ENCODE data around the gene PPIL4. TPM values are rescaled to one million over a fixed set of nuclear protein-coding genes. Genes with fewer than 3 reads are reported as not detected.

PPIL4 gene
- total and polyA plus RNA-seq, 2 donors from 2014 or later = 18.0 to 30.1 TPM

DNA sequence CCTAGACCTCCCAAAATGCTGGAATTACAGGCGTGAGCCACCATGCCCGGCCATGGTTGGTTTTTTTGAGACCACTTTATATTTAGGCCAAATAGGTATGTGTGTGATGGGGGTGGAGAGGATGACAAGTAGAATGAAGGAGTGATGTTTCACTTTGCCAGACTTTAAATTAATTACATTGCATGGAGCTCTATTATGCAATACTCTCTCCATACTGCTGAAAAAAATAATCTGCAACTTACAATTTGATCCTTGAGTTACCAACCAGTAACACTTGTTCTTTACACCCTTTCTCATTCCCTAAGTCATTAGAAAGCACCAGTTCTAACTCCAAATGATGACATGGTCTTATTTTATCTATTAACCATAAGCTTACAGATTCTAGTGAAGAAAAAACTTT is 47.1 kb upstream of the PPIL4 start:
- Histone ChIP-seq H3K4me1 (ENCODE audit: control insufficient read depth in 2 of 3, insufficient read depth in 2 of 3, low read depth in 1 of 3, low read length in 3 of 3) (peaks cover 0 to 22% (median 5%) of the 10 kb centered on the region in 3 donors), H3K9ac (ENCODE audit: low read length in 3 of 3) (no peak overlapping the region), H3K27me3 (ENCODE audit: control insufficient read depth, insufficient read depth, low read length) (no peaks in the 10 kb centered on the region), H3K36me3 (ENCODE audit: control insufficient read depth in 2 of 3, insufficient read depth in 3 of 3, low read length in 3 of 3) (peaks cover 4 to 31% (median 9%) of the 10 kb centered on the region in 3 donors), H3K4me3 (ENCODE audit: low read length in 3 of 3) (no peak overlapping the region), H3K27ac (ENCODE audit: low read depth in 2 of 2, low read length in 2 of 2) (peak overlapping the region; percentile 44 to 49), H3K9me3 (ENCODE audit: control insufficient read depth in 2 of 3, insufficient read depth in 1 of 3, low read length in 3 of 3) (no peaks in the 10 kb centered on the region)
- DNase-seq = no peak
- TF ChIP-seq, protein P1, sequence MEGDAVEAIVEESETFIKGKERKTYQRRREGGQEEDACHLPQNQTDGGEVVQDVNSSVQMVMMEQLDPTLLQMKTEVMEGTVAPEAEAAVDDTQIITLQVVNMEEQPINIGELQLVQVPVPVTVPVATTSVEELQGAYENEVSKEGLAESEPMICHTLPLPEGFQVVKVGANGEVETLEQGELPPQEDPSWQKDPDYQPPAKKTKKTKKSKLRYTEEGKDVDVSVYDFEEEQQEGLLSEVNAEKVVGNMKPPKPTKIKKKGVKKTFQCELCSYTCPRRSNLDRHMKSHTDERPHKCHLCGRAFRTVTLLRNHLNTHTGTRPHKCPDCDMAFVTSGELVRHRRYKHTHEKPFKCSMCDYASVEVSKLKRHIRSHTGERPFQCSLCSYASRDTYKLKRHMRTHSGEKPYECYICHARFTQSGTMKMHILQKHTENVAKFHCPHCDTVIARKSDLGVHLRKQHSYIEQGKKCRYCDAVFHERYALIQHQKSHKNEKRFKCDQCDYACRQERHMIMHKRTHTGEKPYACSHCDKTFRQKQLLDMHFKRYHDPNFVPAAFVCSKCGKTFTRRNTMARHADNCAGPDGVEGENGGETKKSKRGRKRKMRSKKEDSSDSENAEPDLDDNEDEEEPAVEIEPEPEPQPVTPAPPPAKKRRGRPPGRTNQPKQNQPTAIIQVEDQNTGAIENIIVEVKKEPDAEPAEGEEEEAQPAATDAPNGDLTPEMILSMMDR (IDR thresholded peaks at IDR 0.05; ENCODE audit: borderline replicate concordance, extremely low read depth, insufficient read depth) = no peak
- no peak for FAIRE-seq
- intact Hi-C loops (cut with DNase I) = no loop called here

DNA sequence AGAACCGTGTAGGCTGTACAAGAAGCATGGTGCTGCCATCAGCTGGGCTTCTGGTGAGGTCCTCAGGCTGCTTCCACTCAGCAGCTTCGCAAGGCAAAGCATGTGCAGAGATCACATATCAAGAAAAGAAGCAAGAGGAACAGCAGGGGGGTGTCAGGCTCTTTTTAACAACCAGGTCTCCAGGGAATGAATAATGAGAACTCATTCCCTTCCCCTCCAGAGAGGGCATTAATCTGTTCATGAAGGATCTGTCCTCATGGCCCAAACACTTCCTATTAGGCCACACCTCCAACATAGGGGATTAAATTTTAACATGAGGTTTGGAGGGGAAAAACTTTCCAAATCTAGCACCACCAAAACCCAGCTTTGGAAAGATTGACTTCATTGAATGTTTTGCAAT is 40.3 kb upstream of the PPIL4 start:
- Histone ChIP-seq H3K4me3 (ENCODE audit: low read length in 3 of 3) (no peak overlapping the region), H3K9ac (ENCODE audit: low read length in 3 of 3) (no peak overlapping the region), H3K36me3 (ENCODE audit: control insufficient read depth in 2 of 3, insufficient read depth in 3 of 3, low read length in 3 of 3) (peaks cover 0 to 24% (median 7%) of the 10 kb centered on the region in 3 donors), H3K27ac (ENCODE audit: low read depth in 2 of 2, low read length in 2 of 2) (no peak overlapping the region), H3K9me3 (ENCODE audit: control insufficient read depth in 2 of 3, insufficient read depth in 1 of 3, low read length in 3 of 3) (no peaks in the 10 kb centered on the region), H3K4me1 (ENCODE audit: control insufficient read depth in 2 of 3, insufficient read depth in 2 of 3, low read depth in 1 of 3, low read length in 3 of 3) (peaks cover 0 to 10% (median 0%) of the 10 kb centered on the region in 3 donors), H3K27me3 (ENCODE audit: control insufficient read depth, insufficient read depth, low read length) (no peaks in the 10 kb centered on the region)
- DNase-seq (no peak), FAIRE-seq (no peak)
- TF ChIP-seq, protein P1 (IDR thresholded peaks at IDR 0.05; ENCODE audit: borderline replicate concordance, extremely low read depth, insufficient read depth) = no peak
- intact Hi-C loops (cut with DNase I) = no loop called here

DNA sequence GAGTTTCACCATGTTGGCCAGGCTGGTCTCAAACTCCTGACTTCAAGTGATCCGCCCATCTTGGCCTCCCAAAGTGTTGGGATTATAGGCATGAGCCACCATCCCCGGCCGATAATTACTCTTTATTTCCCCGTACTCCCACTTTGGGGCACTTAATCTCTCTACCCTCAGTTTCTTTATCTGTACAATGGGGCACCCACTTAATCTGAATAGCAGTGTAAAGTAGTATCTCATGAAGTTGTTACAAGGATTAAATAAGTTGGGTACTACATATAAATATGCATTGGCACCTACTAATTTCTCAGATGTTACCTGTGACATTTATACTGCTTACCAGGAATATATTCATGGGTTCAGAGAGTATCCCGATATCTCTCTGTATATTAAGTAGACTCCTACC is 35.5 kb upstream of the PPIL4 start:
- TF ChIP-seq, protein P1 (IDR thresholded peaks at IDR 0.05; ENCODE audit: borderline replicate concordance, extremely low read depth, insufficient read depth) = no peak
- DNase-seq = no peak

DNA sequence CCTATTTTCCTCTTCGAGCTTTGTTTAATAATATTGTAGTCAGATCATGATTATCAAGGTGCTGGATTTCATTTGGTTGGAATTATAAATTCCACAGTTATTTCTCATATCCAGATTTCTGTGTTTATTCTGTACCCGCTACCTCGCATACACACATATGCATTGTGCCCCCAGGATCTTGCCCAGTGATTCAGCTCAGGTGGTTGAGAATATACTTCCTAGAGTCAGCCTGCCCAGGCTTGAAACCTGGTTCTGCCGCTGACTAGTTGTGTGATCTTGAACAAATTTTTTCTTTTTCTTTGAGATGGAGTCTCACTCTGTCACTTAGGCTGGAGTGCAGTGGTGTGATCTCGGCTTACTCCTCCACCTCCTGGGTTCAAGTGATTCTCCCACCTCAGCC is 35.0 kb upstream of the PPIL4 start:
- H3K9me3 ChIP-seq (ENCODE audit: control insufficient read depth in 2 of 3, insufficient read depth in 1 of 3, low read length in 3 of 3) = no peaks in the 10 kb centered on the region
- H3K27ac ChIP-seq (ENCODE audit: low read depth in 2 of 2, low read length in 2 of 2) = no peak overlapping the region
- H3K36me3 ChIP-seq (ENCODE audit: control insufficient read depth in 2 of 3, insufficient read depth in 3 of 3, low read length in 3 of 3) = peaks cover 2 to 20% (median 16%) of the 10 kb centered on the region in 3 donors
- no peak for DNase-seq
- TF ChIP-seq, protein P1 (IDR thresholded peaks at IDR 0.05; ENCODE audit: borderline replicate concordance, extremely low read depth, insufficient read depth) = no peak
- H3K9ac ChIP-seq (ENCODE audit: low read length in 3 of 3) = no peak overlapping the region
- H3K4me3 ChIP-seq (ENCODE audit: low read length in 3 of 3) = no peak overlapping the region
- H3K4me1 ChIP-seq (ENCODE audit: control insufficient read depth in 2 of 3, insufficient read depth in 2 of 3, low read depth in 1 of 3, low read length in 3 of 3) = no peaks in the 10 kb centered on the region
- no peak for FAIRE-seq
- H3K27me3 ChIP-seq (ENCODE audit: control insufficient read depth, insufficient read depth, low read length) = no peaks in the 10 kb centered on the region
- intact Hi-C loops (cut with DNase I) = no loop called here

More for the DNA sequence above, 35.5 kb upstream of the PPIL4 start:
- intact Hi-C loops (cut with DNase I) = no loop called here
- no peaks in the 10 kb centered on the region for H3K4me1 ChIP-seq (ENCODE audit: control insufficient read depth in 2 of 3, insufficient read depth in 2 of 3, low read depth in 1 of 3, low read length in 3 of 3)
- H3K9ac ChIP-seq (ENCODE audit: low read length in 3 of 3) = no peak overlapping the region
- no peaks in the 10 kb centered on the region for H3K27me3 ChIP-seq (ENCODE audit: control insufficient read depth, insufficient read depth, low read length)
- no peak for FAIRE-seq
- no peaks in the 10 kb centered on the region for H3K9me3 ChIP-seq (ENCODE audit: control insufficient read depth in 2 of 3, insufficient read depth in 1 of 3, low read length in 3 of 3)
- H3K36me3 ChIP-seq (ENCODE audit: control insufficient read depth in 2 of 3, insufficient read depth in 3 of 3, low read length in 3 of 3) = peaks cover 0 to 20% (median 12%) of the 10 kb centered on the region in 3 donors
- no peak overlapping the region for H3K4me3 ChIP-seq (ENCODE audit: low read length in 3 of 3)
- no peak overlapping the region for H3K27ac ChIP-seq (ENCODE audit: low read depth in 2 of 2, low read length in 2 of 2)
